Activated CD8-positive, alpha-beta memory T cell treated with anti-CD3 and anti-CD28 coated beads, Interleukin-2, amount 50 U/mL, for 1 hour (primary cell): ENCODE data around the gene CEP162.
A peak's percentile ranks its signal among the peaks of the same experiment; 100 is the strongest.
"Not testable (repeated sequence)": the region's sequence is repeated elsewhere in the genome, so short reads cannot be mapped to it uniquely, and the experiment has no call there.

Source experiments
- DNase-seq: peaks from one replicate; pipeline ENCODE4 v3.0.0-alpha.2; 2020; ENCODE audit errors: extremely low read depth

The CEP162 gene

GRCh38 chr6:84227434-84228197 lies at the start of gene CEP162:
TSS of gene CEP162 (minus strand) at chr6:84227643. CDS start at chr6:84226393, 1,250 bp downstream.
- DNase-seq = peak; percentile 63

- no peak for DNase-seq
These were observed 47.4 kb upstream of the CEP162 start for GRCh38 chr6:84274856-84275255.

- DNase-seq = no peak
These were observed 45.8 kb upstream of the CEP162 start for GRCh38 chr6:84273048-84273809.

GRCh38 chr6:84272298-84272697 lies 44.9 kb upstream of the CEP162 start:
- no peak for DNase-seq

- no peak for DNase-seq
These were observed 43.7 kb upstream of the CEP162 start for GRCh38 chr6:84271061-84271716.

GRCh38 chr6:84269947-84270733 lies 42.7 kb upstream of the CEP162 start:
- DNase-seq = no peak

GRCh38 chr6:84268781-84269180 lies 41.3 kb upstream of the CEP162 start:
- no peak for DNase-seq

GRCh38 chr6:84263557-84263956 lies 36.1 kb upstream of the CEP162 start:
- no peak for DNase-seq

- no peak for DNase-seq
These were observed 33.5 kb upstream of the CEP162 start for GRCh38 chr6:84260926-84261325.

GRCh38 chr6:84260196-84260595 lies 32.8 kb upstream of the CEP162 start:
- DNase-seq = no peak

- DNase-seq = no peak
These were observed 31.4 kb upstream of the CEP162 start for GRCh38 chr6:84258866-84259265.

- no peak for DNase-seq
These were observed 30.8 kb upstream of the CEP162 start for GRCh38 chr6:84258268-84258667.

- no peak for DNase-seq
These were observed 28.2 kb upstream of the CEP162 start for GRCh38 chr6:84255641-84256040.

GRCh38 chr6:84253380-84253779 lies 25.9 kb upstream of the CEP162 start:
- DNase-seq = no peak

- DNase-seq = no peak
These were observed 24.6 kb upstream of the CEP162 start for GRCh38 chr6:84251891-84252539.

- DNase-seq = no peak
These were observed 22.3 kb upstream of the CEP162 start for GRCh38 chr6:84249724-84250123.

- not testable (repeated sequence) for DNase-seq
These were observed 17.1 kb upstream of the CEP162 start for GRCh38 chr6:84244416-84245081.

- no peak for DNase-seq
These were observed 15.8 kb upstream of the CEP162 start for GRCh38 chr6:84243240-84243639.

GRCh38 chr6:84242265-84242664 lies 14.8 kb upstream of the CEP162 start:
- no peak for DNase-seq

GRCh38 chr6:84228198-84228543 lies 728 bp upstream of the CEP162 start:
- DNase-seq = no peak

GRCh38 chr6:84227044-84227433 lies 404 bp downstream of the CEP162 start:
- DNase-seq = no peak
